IMR-90 (cell line): ENCODE measurements around the gene SIM2. TPM values are rescaled to one million over a fixed set of nuclear protein-coding genes. Genes with fewer than 3 reads are reported as not detected.

ENCODE experiments used
- ATAC-seq: fragments of 200-7000 bp; cut with Tn5 transposase; 2 replicates; pipeline ENCODE4 v1.9.1; 2020; ENCODE audit warnings: low read depth, mild to moderate bottlenecking, moderate library complexity
- BruUV-seq: library from RNA; stranded (reverse); fragments of 400-500 nt; replicated peaks from 2 replicates; lab custom pipeline; 2021; lab: Mats Ljungman, UMichigan
- CTCF ChIA-PET: fragments of 300-600 bp; formaldehyde crosslinking; extraction: SDS; loops from one replicate; lab custom pipeline; 2021; ENCODE audit warnings: antibody characterized with exemption; lab: Yijun Ruan, JAX
- POLR2A ChIA-PET: fragments of 300-600 bp; sonication (Branson Sonifier 250); formaldehyde crosslinking; loops from one replicate; lab custom pipeline; 2022; ENCODE audit warnings: antibody characterized with exemption; ENCODE audit not compliant: unreplicated experiment; lab: Charles Lee
- DNase-seq: peaks from one replicate; pipeline ENCODE4 v3.0.0; 2013
- H2AFZ ChIP-seq: replicated peaks from 2 replicates; pipeline ENCODE3; 2013; ENCODE audit warnings: low read length, mild to moderate bottlenecking; ENCODE audit not compliant: poor library complexity
- H2AK5ac ChIP-seq: 2 replicates; pipeline ENCODE4 v1.6.1; 2013; ENCODE audit warnings: low read depth, low read length, inconsistent platforms
- H2AK9ac ChIP-seq: replicated peaks from 2 replicates; pipeline ENCODE3; 2013; ENCODE audit warnings: mild to moderate bottlenecking, low read depth, low read length, moderate library complexity; ENCODE audit not compliant: poor library complexity
- H2BK120ac ChIP-seq: 2 replicates; pipeline ENCODE4 v1.6.1; 2013; ENCODE audit warnings: low read depth, low read length, inconsistent platforms
- H2BK15ac ChIP-seq: 3 replicates; pipeline ENCODE4 v1.6.1; 2013; ENCODE audit warnings: low read depth, low read length, inconsistent platforms
- H2BK20ac ChIP-seq: 2 replicates; pipeline ENCODE4 v1.6.1; 2013; ENCODE audit warnings: low read depth, mild to moderate bottlenecking, inconsistent platforms, low read length, moderate library complexity
- H2BK5ac ChIP-seq: 2 replicates; pipeline ENCODE4 v1.6.1; 2013; ENCODE audit warnings: mild to moderate bottlenecking, low read depth, low read length, inconsistent platforms; ENCODE audit not compliant: poor library complexity, severe bottlenecking
- H3K14ac ChIP-seq: replicated peaks from 2 replicates; pipeline ENCODE4 v1.6.1; 2013; ENCODE audit warnings: low read depth, low read length, inconsistent platforms
- H3K18ac ChIP-seq: 2 replicates; pipeline ENCODE4 v1.6.1; 2013; ENCODE audit warnings: low read depth, low read length, control low read depth
- H3K23ac ChIP-seq: 2 replicates; pipeline ENCODE4 v1.6.1; 2013; ENCODE audit warnings: low read depth, low read length, inconsistent platforms
- H3K27ac ChIP-seq: 2 replicates; pipeline ENCODE4 v1.5.1; 2013; ENCODE audit warnings: mild to moderate bottlenecking, control low read depth, low read length; ENCODE audit not compliant: insufficient read depth
- H3K27me3 ChIP-seq: 2 replicates; pipeline ENCODE4 v1.6.1; 2013; ENCODE audit warnings: low read length; ENCODE audit not compliant: control insufficient read depth, insufficient read depth
- H3K36me3 ChIP-seq: 2 replicates; pipeline ENCODE4 v1.6.1; 2013; ENCODE audit warnings: low read length, mixed read lengths; ENCODE audit not compliant: control insufficient read depth, insufficient read depth
- H3K4ac ChIP-seq: 2 replicates; pipeline ENCODE4 v1.6.1; 2013; ENCODE audit warnings: low read depth, low read length, inconsistent platforms
- H3K4me1 ChIP-seq: 2 replicates; pipeline ENCODE4 v1.6.1; 2013; ENCODE audit warnings: low read length, mixed read lengths; ENCODE audit not compliant: control insufficient read depth, insufficient read depth
- H3K4me2 ChIP-seq: 2 replicates; pipeline ENCODE4 v1.6.1; 2013; ENCODE audit warnings: low read depth, mild to moderate bottlenecking, control low read depth, low read length, moderate library complexity
- H3K4me3 ChIP-seq: 2 replicates; pipeline ENCODE4 v1.5.1; 2013; ENCODE audit warnings: low read depth, mild to moderate bottlenecking, control low read depth, low read length, moderate library complexity; ENCODE audit not compliant: insufficient read depth
- H3K56ac ChIP-seq: 2 replicates; pipeline ENCODE4 v1.6.1; 2013; ENCODE audit warnings: low read length, inconsistent platforms; ENCODE audit not compliant: insufficient read depth; ENCODE audit errors: extremely low read depth
- H3K79me1 ChIP-seq, 2 experiments: 2 replicates each; pipeline ENCODE4 v1.6.1; 2013; ENCODE audit warnings: low read length in 2 of 2, inconsistent platforms in 1 of 2, low read depth in 1 of 2
- H3K9ac ChIP-seq: 2 replicates; pipeline ENCODE4 v1.6.1; 2013; ENCODE audit warnings: low read depth, low read length, control low read depth
- H3K9me1 ChIP-seq: 2 replicates; pipeline ENCODE4 v1.6.1; 2013; ENCODE audit warnings: low read length, inconsistent platforms; ENCODE audit not compliant: insufficient read depth
- H3K9me3 ChIP-seq: 2 replicates; pipeline ENCODE4 v1.6.1; 2013; ENCODE audit warnings: low read length; ENCODE audit not compliant: control insufficient read depth, insufficient read depth
- H4K20me1 ChIP-seq: 2 replicates; pipeline ENCODE4 v1.6.1; 2013; ENCODE audit warnings: low read length, inconsistent platforms; ENCODE audit not compliant: insufficient read depth
- H4K5ac ChIP-seq: 2 replicates; pipeline ENCODE4 v1.6.1; 2013; ENCODE audit warnings: mild to moderate bottlenecking, low read depth, low read length, control low read depth
- H4K8ac ChIP-seq, 2 experiments: 2 replicates each; pipeline ENCODE4 v1.6.1; 2013; ENCODE audit warnings: low read depth in 2 of 2, low read length in 2 of 2, control low read depth in 1 of 2, inconsistent platforms in 1 of 2
- H4K91ac ChIP-seq: 2 replicates; pipeline ENCODE4 v1.6.1; 2013; ENCODE audit warnings: low read depth, low read length, inconsistent platforms; ENCODE audit not compliant: insufficient read depth
- BHLHE40 ChIP-seq: fragments of 150-350 bp; IDR thresholded peaks from 2 replicates; pipeline ENCODE4 v1.6.1; 2016; ENCODE audit warnings: mild to moderate bottlenecking, low read depth, low read length
- CHD1 ChIP-seq: IDR thresholded peaks from 2 replicates; pipeline ENCODE4 v1.6.1; 2012; ENCODE audit warnings: low read depth, low read length, improper control_type of control experiment
- CTCF ChIP-seq: conservative IDR thresholded peaks from 2 replicates; pipeline ENCODE4 v1.5.1; 2012; ENCODE audit warnings: mild to moderate bottlenecking, low read depth, low read length, improper control_type of control experiment
- ELK1 ChIP-seq: fragments of 150-350 bp; IDR thresholded peaks from 2 replicates; pipeline ENCODE4 v1.6.1; 2016; ENCODE audit warnings: low read depth, mild to moderate bottlenecking, low read length, moderate library complexity, borderline replicate concordance
- FOS ChIP-seq: fragments of 150-350 bp; IDR thresholded peaks from 2 replicates; pipeline ENCODE4 v1.6.1; 2016; ENCODE audit warnings: low read depth, low read length
- MAFK ChIP-seq: IDR thresholded peaks from 2 replicates; pipeline ENCODE4 v1.6.1; 2012; ENCODE audit warnings: low read depth, low read length, improper control_type of control experiment
- MAZ ChIP-seq: IDR thresholded peaks from 2 replicates; pipeline ENCODE4 v1.6.1; 2012; ENCODE audit warnings: low read depth, mild to moderate bottlenecking, low read length, improper control_type of control experiment, moderate library complexity, borderline replicate concordance
- MXI1 ChIP-seq: IDR thresholded peaks from 2 replicates; pipeline ENCODE4 v1.6.1; 2012; ENCODE audit warnings: low read depth, mild to moderate bottlenecking, low read length, moderate library complexity, borderline replicate concordance
- NFE2L2 ChIP-seq: fragments of 150-350 bp; IDR thresholded peaks from 2 replicates; pipeline ENCODE4 v1.6.1; 2016; ENCODE audit warnings: low read depth, mild to moderate bottlenecking, low read length
- POLR2A ChIP-seq: IDR thresholded peaks from 2 replicates; pipeline ENCODE4 v1.6.1; 2012; ENCODE audit warnings: mild to moderate bottlenecking, low read depth, low read length
- RAD21 ChIP-seq: IDR thresholded peaks from 2 replicates; pipeline ENCODE4 v1.6.1; 2012; ENCODE audit warnings: low read length, improper control_type of control experiment
- RCOR1 ChIP-seq: IDR thresholded peaks from 2 replicates; pipeline ENCODE4 v1.6.1; 2012; ENCODE audit warnings: mild to moderate bottlenecking, low read length, improper control_type of control experiment; ENCODE audit not compliant: insufficient replicate concordance
- RFX5 ChIP-seq: IDR thresholded peaks from 2 replicates; pipeline ENCODE4 v1.8.0; 2012; ENCODE audit warnings: low read depth, mild to moderate bottlenecking, low read length, moderate library complexity
- USF2 ChIP-seq: fragments of 150-350 bp; IDR thresholded peaks from 2 replicates; pipeline ENCODE4 v1.6.1; 2017; ENCODE audit warnings: mild to moderate bottlenecking, antibody characterized with exemption, low read length, low read depth
- WGBS, 2 experiments: methylation state at CpG; one replicate each; pipeline versions ENCODE4 v1.1.5 to v1.1.7; 2013; ENCODE audit warnings: missing lambda C conversion rate in 2 of 2; ENCODE audit not compliant: insufficient read length in 1 of 2; ENCODE audit errors: extremely low coverage in 2 of 2; 5-methylcytosine and 5-hydroxymethylcytosine counted together
- dilution Hi-C: fragments of 300-500 bp; cut with HindIII; formaldehyde crosslinking; loops from one replicate; pipeline ENCODE4 v1.14.3; 2018; ENCODE audit warnings: low sequenced_read_pairs; ENCODE audit not compliant: unreplicated experiment
- in situ Hi-C: fragments of 300-500 bp; cut with MboI; formaldehyde crosslinking; loops from 3 replicates; pipeline ENCODE4 v1.14.3; 2019; ENCODE audit warnings: low sequenced_read_pairs, inconsistent platforms, mixed read lengths
- intact Hi-C: fragments of 100-400 bp; cut with micrococcal nuclease; formaldehyde crosslinking; loops from 2 replicates; pipeline ENCODE4 v1.10.0; 2022
- polyA plus RNA-seq, 3 experiments: library from polyadenylated mRNA; depleted of rRNA; stranded (reverse); fragments of >200 nt; gene quantifications; 2 replicates each; pipeline ENCODE4 v1.2.3, GENCODE V29; 2012; ENCODE audit warnings: low replicate concordance in 1 of 3
- total RNA-seq: library from RNA; depleted of rRNA; stranded (reverse); fragments of >200 nt; gene quantifications from 2 replicates; pipeline ENCODE4 v1.2.3, GENCODE V29; 2012

Gene SIM2
- total and polyA plus RNA-seq, 2 of the 4 experiments (the other 2 are of a cell fraction): 2.2 to 7.5 TPM

GRCh38 chr21:36700971-36701755, 2.2 kb downstream of the SIM2 start:
- no peaks in the 10 kb centered on the region for H3K79me1 ChIP-seq
- no peak overlapping the region for H2AK9ac ChIP-seq
- H2AK5ac ChIP-seq: no peak overlapping the region
- H3K36me3 ChIP-seq: no peaks in the 10 kb centered on the region
- peak overlapping the region; percentile 57 for H3K4me3 ChIP-seq
- ChIA-PET CTCF (no interaction called here), POLR2A (no interaction called here)
- peak overlapping the region; percentile 70 for H3K4me2 ChIP-seq
- no peak for ATAC-seq
- H3K4me1 ChIP-seq: no peaks in the 10 kb centered on the region
- no peak overlapping the region for H2BK20ac ChIP-seq
- DNase-seq: no peak
- TF ChIP-seq POLR2A (no peak), CTCF (no peak), BHLHE40 (no peak), MAFK (no peak), MXI1 (no peak), ELK1 (no peak), CHD1 (no peak), RCOR1 (no peak), NFE2L2 (no peak), RFX5 (no peak), RAD21 (no peak), FOS (no peak), MAZ (no peak), USF2 (no peak)
- no peak overlapping the region for H3K18ac ChIP-seq
- H4K5ac ChIP-seq: no peak overlapping the region
- no peak overlapping the region for H3K56ac ChIP-seq
- peak overlapping the region; percentile 41 for H2AFZ ChIP-seq
- H3K27me3 ChIP-seq: peaks cover 95% of the 10 kb centered on the region
- H4K91ac ChIP-seq: no peak overlapping the region
- H3K14ac ChIP-seq: no peak overlapping the region; the same call in 1 of the 2 replicates
- peak overlapping the region; percentile 71 for H3K4ac ChIP-seq
- H2BK120ac ChIP-seq: peak overlapping the region; percentile 57
- H4K8ac ChIP-seq: no peak overlapping the region
- no peaks in the 10 kb centered on the region; the same call in 1 of the 2 replicates for H3K9me1 ChIP-seq
- H2BK15ac ChIP-seq: no peak overlapping the region
- in situ Hi-C loops (no loop called here), dilution Hi-C loops (no loop called here), intact Hi-C loops (loop anchor here (5.0 kb wide), 1 partner anchor 216 kb away; no protein-coding TSS in a partner anchor)
- peak overlapping the region; percentile 76 for H2BK5ac ChIP-seq
- H3K27ac ChIP-seq: peak overlapping the region; percentile 63
- 11% methylated on average over 43 of the region's 65 CpGs; no CpG with 5 or more reads in 1 of the 2 experiments for WGBS, 2 experiments
- H4K20me1 ChIP-seq: peaks cover 19% of the 10 kb centered on the region
- peak overlapping the region; percentile 20 for H3K9ac ChIP-seq
- no TSS peak for BruUV-seq
- H3K23ac ChIP-seq: peak overlapping the region; percentile 58; the same call in 1 of the 2 replicates
- H3K9me3 ChIP-seq: peaks cover 4% of the 10 kb centered on the region; the same call in 1 of the 2 replicates
